CD4-positive, alpha-beta T cell treated with Interleukin-4 for 4 hours (primary cell): ENCODE measurements around the gene NRP2.

ENCODE experiments used
- DNase-seq: peaks from one replicate; pipeline ENCODE4 v3.0.0-alpha.2; 2020

NRP2 gene

DNA sequence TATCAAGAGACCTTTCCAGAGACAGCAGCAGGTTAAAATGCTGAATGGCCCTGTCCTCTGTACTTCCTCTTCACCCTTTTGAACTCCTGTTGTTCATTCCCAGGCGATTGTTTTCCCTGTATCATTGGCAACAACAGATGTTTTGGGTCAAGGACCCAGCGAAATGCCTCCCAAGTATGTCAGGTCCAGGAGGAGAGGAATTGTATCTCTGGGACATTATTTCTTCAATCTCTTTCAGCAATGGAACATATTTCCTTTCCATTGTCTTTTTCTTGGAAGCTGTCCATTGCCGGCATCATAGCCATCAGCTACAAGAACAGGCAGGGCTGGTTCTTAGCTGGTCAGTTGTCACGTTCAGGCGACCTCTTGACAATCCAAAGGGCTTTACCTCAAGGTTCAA, 76.2 kb downstream of the NRP2 start:
- no peak for DNase-seq

DNA sequence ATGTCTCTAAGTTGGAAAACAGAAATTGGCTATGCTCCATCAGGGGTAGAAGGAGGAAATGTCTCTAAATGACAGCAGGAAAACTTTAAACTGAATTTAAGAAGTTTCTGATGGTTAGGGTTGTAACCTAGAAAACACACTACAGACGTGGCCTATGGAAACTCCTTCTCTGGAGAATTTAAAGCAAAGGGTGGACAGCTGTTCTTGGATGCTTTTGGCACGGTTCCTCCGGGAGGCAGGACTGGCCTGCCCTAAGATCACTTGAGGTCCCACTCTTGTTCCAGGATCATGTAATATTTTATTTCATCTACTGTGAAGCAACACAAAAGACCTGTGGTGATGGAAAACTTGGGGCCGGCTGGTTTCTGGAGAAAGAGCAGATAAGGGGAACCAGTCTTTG, 77.0 kb downstream of the NRP2 start:
- DNase-seq, result no peak

DNA sequence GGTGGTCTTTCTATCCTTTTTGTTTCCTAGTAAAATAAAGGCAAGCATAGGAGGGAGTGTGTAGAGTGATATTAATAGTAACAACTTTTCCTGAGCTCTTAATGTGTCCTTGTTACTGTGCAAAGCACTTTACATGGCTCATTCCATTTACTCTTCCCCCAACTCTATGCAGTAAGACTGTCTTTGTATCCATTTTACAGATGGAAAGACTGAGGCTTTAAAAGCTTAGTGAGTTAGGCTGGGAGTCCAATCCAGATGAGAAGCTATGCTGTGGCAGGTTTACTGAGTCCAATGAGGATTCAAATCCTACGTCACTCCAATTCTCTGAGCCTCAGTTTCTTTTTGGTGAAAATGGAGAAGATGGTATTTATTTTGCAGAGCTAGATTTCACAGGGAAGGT, 77.4 kb downstream of the NRP2 start:
- DNase-seq, result no peak

DNA sequence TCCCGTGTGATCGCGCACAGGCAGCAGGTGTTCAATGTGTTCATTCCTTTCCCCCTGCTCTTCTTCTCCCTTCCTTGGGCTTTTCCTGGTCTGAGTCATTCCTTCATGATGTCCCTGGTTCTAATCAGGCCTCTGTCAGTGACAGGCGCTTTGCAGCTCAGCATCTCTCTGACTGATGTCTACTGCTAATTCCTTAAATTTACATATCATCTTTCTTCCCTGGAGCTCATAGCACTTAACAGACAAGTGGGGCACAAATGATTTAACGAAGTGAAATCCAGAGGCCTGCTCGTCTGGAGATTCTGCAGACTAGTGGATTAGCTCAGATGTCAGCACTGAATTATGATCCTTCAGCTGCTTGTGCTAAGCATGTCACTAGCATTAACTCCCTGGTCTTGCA, 77.9 kb downstream of the NRP2 start:
- no peak for DNase-seq

DNA sequence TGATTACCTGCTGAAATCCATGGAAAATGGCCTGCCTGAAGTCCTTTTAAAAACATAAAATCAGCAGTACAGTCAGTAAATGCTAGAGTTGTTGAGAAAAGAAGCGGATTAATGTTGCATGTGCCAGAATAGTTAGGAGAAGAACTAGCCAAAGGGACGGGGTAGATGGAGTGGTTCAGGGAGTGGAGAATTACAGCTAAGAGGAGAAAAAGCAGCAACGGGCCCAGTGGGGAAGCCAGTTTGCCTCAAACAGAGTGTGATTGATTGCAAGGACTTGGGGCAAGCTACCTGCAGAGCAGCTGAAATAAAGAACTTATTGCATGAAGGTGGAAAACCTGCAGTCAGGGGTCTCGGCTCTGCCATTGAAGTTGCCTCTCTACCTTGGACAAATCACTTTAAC, 79.1 kb downstream of the NRP2 start:
- no peak for DNase-seq

DNA sequence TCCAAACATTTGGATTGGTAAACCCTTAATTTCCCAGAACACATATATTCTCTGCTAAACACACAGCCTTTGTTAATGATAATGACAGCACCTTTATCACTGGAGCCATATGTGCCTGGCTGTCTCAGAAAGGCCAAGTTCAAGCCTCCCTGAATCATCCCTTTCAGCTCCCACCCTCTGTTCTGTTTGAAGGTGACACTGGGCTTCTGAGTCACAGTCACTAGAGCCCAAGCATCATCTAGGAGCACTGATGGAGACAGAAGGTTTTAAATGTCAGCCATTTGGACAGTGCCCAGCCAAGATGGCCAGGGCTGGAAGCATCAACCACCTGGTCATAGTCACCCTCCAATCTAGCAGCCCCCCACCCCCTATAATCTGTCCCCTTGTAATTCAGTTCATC, 80.6 kb downstream of the NRP2 start:
- no peak for DNase-seq

DNA sequence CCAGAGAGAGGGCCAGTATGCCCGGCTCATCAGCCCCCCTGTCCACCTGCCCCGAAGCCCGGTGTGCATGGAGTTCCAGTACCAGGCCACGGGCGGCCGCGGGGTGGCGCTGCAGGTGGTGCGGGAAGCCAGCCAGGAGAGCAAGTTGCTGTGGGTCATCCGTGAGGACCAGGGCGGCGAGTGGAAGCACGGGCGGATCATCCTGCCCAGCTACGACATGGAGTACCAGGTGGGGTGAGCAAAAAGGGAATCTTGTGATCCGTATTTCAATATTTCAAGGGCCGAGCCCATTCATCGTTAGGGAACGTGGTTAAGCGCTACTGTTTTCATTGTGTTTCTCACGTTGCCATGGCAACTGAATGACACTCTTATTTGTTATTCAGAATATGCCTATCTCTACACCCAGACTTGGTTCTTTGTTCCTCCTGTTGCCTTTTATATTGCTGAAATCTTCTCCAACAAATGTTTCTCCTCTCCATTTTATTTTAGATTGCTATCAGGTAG, 81.5 kb downstream of the NRP2 start:
- DNase-seq, result no peak

DNA sequence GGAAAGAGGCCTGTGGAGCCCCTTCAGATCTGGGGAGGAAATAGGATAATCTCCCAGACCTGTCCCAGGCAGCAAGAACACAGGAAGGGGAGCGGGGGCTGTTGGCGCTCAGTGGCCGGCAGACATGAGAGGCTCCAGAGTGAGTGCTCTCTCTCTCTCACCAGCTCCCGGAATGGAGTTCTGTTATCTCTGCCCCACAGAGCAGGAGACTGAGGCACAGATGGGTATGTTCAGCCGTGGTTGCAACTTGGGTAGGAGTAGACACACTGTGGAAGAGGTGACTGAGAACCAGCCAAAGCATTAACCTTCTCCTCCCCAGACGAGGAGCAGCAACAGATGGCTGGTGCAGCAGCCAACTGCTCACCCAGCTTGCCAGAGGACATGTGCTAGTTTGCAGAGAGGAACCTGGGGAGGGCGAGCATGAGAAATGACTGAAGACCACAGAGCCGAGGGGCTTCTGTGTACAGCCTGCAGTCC, 82.0 kb downstream of the NRP2 start:
- no peak for DNase-seq

DNA sequence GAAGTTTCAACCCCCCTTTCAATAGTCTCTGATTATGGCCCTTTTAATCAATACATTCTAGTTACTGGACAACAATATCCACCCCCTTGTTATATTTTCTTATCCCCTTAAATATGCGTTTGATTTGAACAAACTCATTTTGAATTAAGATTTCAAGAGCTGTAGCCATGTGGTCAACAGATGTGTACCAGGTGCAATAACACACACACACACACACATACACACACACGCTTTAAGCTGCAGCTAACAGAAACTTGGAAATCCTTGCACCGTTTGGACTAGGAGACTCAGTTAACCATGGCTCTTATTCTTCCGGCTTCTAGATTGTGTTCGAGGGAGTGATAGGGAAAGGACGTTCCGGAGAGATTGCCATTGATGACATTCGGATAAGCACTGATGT, 82.8 kb downstream of the NRP2 start:
- DNase-seq, result no peak

DNA sequence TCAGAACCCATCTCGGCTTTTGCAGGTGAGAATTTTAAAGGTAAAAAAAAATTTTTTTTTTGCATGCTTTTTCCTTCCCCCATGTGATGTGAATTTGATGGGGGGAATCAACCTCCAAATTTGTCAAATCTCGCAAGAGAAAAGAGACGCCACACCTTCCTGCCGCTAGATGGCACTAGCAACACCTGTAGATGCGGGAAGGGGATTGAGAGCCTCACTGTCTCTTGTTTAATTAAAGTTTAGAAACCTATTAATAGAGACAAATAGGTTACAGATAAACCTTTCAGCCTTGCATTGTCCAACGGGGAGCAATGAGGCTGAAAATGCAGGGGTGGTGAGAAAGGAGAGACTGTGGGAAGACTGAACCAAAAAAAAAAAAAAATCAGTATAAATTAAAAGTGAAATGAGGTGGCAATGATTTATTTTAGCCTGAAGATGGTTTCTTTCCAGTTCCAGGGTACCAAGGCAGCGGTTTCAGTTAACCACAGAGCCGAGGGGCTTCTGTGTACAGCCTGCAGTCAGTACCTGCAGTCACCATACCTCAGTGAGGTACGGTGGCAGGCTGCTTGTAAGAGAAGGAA, 84.6 kb downstream of the NRP2 start:
- peak; percentile 53 for DNase-seq

DNA sequence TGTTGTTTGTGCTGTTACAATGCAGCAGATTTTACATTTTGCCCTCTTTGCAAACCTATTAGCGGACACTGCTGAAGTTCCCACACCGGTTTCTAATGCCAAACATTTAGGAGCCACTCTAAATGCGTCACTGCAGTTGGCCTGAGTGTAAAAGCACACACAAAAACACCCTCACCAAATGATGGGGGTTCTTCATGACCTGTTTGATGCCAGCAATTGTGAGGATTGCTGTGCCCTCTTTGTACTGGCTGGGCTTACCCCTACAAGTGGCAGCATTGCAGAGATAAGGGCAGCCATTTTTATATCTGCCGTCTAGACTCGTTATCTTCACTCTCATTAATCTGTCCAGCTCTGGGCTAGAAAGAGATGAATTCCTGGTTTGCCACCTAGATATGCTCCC, 85.3 kb downstream of the NRP2 start:
- no peak for DNase-seq

DNA sequence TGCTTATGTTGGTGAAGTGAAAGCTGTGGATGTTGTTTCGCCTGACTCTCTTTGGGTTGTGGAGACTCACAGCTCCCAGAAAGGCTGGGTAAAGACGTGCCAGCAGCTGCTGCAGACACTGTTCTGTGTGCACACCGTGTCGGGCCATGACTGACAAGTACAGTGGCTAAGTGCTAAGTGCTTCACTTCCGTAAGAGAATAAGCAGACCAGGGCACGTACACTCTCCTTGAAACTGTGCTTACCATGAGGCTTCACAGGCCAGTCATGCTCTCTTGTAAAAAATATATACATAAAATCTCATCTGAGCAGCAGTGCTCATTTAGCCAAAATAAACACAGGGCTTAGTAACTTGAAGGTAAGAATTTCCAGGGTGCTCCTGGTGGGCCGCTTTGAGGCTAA, 86.0 kb downstream of the NRP2 start:
- no peak for DNase-seq

DNA sequence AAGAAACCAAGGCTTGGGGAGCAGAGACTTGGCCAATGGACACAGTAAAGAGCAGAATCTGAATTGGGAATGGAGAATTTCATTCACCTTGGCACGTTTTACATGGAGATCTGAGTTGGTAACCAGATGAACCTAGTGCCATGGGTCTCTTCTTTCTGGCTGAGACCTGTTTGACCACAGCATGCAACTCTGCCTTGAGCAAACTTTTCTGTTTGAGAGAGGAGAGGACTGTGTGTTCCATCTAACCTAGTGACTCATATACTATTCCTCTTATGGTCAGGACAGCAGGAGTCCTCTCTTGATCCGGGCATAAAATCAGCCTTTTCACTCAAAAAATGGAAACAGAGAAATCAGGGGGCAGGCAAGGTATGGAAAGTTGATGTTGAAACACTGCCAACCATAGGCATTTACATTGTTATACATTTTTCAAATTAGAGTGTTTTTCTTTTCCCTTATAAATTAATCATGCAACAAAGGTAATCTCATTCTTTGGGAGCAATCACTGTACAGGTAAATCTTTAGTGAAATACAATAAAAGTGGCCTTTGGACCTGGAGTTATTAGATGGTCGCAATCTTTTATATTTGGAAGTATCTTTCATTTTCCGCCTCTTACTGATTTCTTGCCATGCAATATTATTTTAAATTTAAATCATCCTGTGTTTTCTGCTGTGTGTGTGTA, 86.7 kb downstream of the NRP2 start:
- DNase-seq, result no peak

DNA sequence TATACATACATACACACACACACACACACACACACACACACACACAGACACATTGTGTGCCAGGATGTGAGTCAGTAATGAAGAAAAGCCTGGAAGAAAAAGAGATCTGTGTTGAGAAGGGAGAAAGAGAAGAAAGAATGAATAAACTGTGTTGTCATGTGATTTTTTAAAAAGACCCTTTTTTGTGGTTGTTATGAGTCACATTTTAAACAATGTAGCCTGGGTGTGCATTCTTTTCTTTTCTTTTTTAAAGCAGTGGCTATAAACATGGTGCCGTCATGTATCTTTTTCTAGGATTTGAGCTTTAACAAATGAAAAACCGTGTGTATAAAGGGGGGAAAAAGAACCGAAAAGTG, 87.2 kb downstream of the NRP2 start:
- no peak for DNase-seq

DNA sequence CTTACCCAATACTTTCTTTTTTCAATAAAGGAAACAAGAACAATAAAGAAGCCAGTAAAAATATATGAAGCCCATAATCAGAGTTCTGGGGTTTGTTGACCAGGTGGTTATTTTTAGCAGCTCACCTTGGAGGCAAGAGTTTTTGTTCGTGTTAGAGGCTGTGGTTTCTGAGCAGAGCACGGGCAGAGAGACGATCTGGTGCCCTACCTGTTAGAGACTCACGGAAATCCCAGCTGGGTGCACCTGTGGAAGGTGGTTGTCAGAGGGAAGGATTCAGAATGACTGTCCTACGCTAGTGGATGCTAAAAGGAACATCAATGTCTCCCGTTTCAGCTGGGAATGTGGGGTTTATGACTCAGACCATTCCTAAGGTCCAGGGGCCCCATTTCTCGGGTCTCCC, 87.6 kb downstream of the NRP2 start:
- no peak for DNase-seq

DNA sequence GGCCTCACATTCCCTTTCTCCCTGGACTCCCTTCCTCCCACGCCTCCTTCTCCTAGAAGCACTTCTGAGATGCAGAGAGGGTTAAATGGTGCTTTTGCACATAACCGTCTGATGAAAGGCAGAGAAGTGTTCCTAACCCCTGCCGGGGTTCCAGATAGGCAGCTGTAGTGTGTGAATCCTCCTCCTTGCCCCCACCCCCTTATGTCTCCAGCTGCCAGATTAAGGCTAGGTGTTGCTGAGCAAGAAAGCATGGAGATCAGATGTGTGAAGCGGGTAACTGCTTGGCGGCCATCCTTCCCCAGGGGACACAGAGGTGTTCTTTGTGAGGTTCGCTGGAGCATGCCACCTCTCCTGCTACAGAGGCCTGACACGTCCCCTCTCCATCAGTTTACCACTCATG, 88.3 kb downstream of the NRP2 start:
- DNase-seq, result no peak

DNA sequence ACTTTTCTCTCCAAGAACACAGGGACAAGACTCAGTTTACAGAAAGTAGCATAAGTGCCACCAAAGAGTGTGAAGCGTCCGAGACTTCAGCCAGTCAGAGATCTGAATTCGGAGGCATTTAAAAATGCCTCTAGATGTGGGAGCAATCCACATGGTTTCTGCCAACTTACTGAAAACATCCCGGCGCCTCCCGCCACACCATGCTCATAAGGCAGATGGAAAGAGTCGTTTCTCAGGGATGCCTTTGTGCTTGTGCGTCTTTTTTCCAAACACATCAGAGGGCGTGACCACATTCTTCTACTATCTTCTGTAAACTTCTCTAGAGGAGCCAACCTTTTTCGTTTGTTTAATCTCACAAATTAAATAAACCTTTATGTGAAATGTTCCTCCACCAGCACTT, 88.7 kb downstream of the NRP2 start:
- no peak for DNase-seq

DNA sequence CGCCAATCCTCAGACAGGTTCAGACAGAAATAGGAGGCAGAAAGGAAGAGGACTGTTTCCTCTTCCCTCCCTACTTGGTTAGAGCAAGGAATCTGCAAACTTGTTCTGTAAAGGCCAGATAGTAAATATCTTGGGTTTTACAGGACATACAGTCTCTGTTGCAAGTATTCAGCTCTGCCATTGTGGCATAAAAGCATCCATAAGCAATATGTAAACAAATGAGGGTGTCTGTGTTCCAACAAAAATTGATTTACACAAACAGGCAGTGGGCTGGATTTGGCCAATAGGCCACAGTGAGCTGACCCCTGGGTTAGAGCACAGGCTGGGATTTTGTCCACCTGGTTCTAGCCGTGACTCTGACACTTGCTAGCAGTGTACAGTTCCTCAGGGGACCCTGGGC, 89.4 kb downstream of the NRP2 start:
- DNase-seq, result no peak

DNA sequence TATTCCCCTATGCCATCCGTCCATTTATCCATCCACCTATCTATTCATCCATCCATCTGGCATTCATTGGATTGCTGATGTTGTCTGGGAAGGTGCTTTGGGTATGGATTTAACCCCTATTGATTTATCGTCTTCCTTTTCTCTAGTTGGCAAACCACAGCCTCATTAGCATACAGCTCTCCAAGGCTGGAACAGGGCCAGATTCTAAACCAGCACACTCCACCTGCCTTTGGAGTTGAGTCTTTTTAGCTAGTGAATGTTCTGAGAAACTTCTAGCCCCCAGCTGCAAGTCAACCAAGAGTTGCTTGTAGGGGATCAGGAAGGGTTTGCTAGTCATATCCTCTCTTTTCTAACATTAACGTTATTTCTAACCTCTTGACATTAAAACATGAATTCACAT, 90.7 kb downstream of the NRP2 start:
- no peak for DNase-seq

DNA sequence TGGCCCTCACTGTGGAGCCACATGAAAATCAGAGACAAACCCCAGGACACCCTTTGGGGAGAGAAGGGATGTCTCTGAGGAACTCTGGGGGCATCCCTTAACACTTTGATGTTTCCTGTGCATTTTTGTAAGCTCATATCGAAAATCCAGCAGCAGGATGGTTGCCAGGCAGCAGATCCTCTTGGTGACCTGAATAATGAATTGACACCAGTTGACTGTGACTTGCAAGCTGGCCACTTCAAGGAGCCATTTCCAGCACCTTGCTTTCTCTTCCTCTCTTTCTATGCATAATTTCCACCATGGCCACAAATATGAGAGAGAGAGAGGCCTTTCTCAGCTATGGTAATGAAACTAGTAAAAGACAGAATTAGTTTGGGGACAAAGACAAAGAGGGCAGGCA, 91.7 kb downstream of the NRP2 start:
- no peak for DNase-seq

DNA sequence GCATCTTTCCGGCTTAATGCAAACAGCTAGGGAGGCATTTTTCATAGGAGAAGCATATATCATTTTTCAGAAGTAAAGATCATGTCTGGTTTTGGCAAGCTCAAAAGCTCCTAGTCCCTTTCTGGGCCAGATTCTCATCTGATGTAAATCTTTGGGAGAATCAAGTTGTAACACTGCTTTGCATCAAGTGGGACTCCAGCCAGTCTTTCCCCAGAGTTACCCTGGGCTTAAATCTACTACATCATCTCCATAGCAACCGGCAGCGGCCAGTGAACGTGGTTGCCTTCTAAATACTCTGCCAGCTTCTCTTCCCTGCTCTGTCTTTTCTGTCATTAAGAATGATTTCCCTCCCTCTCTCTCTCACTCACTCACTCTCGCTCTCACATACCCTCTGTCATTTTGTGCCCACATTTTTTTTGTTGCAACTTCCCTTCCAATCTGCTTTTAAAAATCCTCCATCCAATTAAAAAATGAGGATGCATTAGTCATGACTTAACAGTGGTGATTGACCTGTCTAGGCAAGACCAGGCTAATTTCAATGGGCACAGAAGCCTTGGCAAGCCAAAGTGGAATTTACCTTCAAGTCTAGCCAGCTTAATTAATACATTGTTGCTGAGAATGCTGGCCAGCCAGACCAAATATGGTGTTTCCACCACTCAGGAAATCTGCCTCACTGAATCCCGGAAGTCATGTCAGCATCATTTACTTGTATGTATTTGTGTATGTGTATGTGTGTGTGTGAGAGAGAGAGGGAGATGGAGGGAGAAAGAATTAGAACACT, 93.0 kb downstream of the NRP2 start:
- DNase-seq, result no peak

DNA sequence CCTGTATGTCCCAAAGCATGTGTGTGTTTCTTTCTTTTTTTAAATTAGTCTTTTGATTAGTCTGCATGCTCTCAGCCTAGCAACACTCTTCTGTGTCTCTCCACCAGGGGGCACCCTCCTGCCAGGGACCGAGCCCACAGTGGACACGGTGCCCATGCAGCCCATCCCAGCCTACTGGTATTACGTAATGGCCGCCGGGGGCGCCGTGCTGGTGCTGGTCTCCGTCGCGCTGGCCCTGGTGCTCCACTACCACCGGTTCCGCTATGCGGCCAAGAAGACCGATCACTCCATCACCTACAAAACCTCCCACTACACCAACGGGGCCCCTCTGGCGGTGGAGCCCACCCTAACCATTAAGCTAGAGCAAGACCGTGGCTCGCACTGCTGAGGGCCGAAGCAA, 93.8 kb downstream of the NRP2 start:
- no peak for DNase-seq

DNA sequence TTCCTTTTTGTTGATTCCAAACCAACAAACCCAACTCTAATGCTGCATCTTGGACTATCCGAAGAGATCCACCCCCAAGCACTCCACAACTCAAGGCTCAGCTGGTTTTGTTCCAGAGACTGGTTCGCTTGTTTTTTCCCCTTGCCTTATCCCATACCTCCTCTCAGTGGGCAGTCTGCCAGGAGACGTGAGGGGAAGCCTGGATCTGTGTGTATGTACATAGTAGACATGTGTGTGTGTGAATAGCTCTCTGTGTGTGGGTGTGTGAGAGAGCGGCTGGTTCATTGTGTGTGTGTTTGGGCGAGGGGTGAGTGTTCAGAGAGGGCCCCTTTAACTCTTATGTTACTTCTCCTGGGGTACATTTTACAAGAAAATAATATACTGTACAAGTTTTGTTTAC, 94.4 kb downstream of the NRP2 start:
- no peak for DNase-seq

DNA sequence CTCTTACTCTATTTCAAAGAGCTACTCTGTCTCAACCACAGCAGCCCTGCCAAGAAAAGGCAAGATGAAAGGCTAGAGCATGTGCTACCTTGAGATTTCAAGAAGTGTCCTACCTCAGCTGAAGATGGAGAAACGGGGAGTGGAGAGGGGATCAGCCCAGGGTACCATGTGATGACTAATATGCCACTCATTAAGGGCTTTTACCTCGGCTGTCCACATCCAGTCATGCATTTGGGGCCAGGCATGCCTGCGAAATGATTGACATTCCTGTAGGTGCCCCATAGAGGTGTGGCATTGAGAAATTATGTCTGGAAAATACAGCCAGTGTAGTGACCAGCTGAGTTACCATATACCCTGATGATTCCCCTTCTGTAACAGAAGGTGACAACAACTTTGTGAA, 96.1 kb downstream of the NRP2 start:
- no peak for DNase-seq
